Activated T-cell treated with anti-CD3 and anti-CD28 coated beads for 24 hours (primary cell): ENCODE measurements around the gene RNF141.

ENCODE experiments used
- DNase-seq: peaks from one replicate; pipeline ENCODE4 v3.0.0-alpha.2; 2020; ENCODE audit warnings: low read depth

The RNF141 gene

DNA sequence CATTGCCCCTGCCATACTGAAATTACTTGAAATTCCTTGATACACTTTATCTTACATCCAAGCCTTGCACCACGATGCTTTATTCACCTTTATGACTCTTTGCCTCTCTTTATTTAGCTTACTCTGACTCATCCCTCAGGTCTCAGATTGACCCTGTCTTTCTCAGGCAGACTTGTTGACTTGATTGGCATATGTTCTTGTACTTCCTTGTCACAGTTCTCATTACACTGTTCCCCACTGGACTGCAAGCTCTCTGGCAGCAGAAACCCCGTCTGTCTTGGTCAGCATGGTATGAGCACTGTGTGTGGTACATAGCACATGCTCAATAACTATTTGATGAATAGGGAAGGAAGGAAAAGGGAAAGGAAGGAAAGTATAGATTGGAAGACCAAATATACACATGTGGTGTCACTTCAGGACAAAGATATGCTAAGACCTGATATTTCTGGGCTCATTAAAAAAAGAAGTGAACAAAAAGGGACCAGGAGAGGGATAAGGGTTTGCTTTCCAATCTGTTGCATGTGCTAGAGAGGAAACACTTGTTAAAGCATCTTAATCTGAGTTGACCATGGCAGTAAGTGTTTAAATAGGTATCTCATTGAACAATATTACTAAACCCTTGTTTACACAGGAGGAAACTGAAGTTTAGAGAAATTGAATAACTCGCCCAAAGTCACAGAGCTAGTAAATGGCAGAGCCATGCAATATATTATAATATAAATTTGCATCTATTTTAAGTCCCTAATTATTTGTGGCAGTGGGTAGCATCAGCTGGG lies 20.2 kb upstream of the RNF141 start:
- no peak for DNase-seq

DNA sequence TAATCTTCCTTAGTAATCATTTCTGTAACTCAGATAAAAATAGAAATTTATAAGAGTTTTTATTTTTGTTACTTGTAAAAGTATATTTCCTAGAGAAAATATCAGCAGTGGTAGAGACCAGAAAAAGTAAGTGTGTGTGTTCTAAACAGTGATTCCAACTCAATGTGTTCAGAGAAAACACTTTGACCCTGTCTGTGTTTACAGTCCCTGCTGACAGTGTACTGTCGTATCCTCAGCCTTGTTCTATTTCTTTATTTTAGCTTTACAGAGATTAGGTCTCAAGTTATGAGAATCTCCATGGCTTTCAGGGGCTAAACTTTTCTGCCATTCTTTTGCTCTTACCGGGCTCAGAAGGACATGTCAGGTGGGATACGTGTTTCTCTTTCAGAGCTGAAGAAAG lies 17.3 kb upstream of the RNF141 start:
- no peak for DNase-seq

DNA sequence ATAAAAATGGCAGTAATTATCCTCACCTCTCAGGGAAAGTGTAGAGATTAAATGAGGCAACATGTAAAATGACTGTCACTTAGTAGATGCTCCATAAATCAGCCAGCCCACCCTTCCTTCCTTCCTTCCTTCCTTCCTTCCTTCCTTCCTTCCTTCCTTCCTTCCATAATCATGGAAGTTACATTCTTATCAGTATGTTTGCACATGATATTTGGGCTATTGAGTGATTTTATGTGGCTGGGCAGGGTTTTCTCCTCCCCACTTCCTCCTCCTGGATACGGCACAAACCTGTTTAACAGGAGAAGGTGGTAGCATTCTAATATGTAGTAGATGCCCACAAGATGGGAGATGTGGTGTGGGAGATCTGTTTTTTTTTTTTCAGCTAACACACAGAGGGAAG lies 15.6 kb upstream of the RNF141 start:
- DNase-seq, result no peak

DNA sequence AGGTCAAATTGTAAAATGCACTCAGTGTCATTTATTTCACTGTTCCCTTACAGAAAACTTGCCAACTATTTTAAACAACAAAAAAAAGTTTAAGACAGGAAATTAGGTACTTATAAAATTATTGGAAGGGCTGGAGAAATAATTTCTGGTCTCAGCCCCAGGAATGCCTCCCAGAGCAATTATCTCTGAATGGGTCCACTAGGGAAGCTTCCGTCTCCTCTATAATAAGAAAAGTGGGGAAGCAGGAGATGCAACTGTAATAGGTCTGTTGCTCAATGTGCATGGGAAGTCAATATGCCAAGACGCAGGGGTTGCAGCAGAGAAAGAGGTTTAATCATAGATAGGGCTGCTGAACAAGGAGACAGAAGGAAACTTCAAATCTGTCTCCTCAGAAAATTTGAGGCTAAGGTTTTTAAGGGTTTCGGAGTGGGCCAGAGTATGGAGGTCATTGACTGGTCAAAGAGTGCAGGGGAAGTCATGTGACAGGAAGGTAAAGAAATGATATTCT lies 10.9 kb upstream of the RNF141 start:
- no peak for DNase-seq

DNA sequence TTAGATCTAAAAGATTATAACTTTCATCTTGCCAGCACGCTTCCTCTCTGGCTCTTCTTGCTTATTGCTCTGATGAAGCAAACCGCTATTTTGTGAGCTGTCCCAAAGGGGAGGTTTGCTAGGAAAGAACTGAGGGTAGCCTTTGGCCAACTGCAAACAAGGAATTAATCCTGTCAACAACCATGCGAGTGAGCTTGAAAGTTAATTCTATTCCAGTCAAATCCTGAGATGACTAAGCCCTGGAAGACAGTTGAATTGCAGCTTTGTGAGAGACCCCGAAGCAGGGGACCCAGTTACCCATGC lies 10.3 kb upstream of the RNF141 start:
- no peak for DNase-seq

DNA sequence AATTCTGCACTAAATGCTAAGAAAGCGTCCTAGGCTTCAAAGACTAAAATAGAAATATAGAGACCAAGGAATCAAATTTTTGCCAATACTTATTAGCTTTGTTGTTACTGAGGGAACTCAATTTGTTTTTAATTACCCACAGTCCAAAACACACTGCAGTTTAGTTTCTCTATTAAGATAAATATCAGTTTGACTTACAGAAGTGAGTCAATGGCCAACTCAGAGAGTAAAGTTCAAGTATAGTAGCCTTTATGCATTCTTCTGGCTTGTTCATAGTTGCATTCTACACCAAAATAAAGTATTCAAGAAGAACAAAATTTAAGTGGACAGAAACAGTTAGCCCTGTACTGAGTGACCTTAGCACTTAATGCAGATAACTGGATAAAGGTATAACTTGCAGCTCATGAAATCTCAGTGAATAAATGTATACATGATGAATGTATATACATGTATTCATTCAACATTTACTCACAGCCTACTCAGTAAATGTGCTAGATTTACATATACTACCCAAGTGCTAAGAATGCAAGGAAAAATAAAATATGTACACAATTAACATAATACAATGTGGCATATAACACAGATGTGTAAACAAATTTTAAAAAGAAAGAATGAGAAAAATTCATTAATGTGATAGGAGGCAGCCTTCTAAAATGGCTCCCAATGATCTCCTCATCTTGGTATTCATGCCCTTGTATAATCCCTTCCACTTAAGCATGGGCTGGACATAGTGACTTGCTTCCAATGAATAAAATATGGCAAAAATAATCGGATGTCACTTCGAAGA lies 9.7 kb upstream of the RNF141 start:
- no peak for DNase-seq

DNA sequence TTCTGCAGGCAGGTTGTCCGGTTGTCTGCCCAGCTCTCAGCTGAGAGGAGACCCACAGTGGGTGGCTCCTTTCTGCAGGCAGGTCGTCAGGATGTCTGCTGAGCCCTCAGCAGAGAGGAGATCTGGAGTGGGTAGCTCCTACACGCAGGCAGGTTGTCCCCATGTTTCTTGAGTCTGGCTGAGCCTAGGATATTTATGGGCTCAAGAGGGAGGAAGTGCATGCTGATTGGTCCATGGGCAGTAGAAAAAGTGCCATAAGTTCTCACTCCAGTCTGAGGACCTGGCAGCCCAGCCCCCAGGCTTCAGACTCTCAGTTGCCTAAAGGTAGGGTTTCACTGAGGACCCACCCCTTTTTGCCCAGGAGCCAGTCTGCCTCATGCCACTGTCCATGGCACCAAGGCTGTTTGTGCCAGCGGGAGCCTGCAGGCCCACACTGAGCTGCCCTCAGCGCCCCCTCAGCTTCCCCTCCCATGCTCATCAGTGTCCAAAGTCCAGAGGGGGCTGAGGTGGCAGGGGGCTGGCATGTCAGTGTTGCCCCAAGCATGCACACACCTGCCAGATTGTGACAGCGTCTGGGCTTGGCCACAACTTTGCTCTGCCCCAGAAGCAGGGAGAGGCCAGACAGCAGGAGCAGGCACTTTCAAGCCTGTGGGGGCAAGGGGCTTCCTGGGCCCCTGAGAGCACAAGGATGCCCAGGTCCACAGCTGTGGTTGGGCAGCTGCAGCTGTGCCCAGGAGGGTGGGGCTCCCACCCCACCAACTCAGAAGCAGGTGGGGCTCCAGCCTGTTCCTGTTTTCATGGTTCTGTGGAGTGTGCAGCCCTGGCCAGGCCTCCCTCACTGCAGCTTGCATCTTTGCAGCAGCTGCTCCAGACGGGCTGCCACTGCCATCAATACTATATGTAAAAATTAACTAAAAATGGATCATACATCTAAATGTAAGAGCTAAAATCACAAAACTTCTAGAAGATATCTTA lies 3.8 kb upstream of the RNF141 start:
- DNase-seq, result no peak

DNA sequence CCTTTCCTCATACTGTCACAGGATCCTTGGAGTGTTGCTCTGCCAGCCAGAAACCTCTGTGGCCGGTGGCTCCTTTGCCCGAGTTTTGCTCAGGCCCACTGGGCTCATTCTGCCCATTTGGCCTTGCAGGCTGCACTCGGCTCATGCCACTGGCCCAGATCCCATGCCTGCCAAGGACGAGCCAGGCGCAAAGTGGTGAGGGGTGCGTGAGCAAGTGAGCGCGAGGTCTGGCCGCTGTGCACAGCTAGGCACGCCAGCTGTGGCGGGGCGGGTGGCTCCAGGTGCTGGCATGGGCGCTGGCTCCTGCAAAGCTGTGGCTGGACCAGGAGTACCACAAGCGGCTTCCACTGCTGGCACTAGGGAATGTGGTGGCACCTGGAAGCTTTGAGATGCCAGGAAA lies 2.8 kb upstream of the RNF141 start:
- DNase-seq, result no peak

DNA sequence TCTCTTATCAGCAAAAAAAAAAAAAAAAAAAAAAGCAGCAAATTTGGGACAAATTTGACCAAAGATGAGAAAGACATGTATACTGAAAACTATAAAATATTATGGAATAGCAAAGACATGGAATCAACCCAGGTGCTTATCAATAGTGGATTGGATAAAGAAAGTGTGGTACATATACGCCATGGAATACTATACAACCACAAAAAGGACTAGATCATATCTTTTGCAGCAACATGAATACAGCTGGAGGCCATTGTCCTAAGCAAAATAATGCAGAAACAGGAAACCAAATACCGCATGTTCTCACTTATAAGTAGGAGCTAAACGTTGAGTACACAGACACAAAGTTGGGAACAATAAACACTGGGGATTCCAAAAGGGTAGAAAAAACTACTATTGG lies 1.8 kb upstream of the RNF141 start:
- no peak for DNase-seq

DNA sequence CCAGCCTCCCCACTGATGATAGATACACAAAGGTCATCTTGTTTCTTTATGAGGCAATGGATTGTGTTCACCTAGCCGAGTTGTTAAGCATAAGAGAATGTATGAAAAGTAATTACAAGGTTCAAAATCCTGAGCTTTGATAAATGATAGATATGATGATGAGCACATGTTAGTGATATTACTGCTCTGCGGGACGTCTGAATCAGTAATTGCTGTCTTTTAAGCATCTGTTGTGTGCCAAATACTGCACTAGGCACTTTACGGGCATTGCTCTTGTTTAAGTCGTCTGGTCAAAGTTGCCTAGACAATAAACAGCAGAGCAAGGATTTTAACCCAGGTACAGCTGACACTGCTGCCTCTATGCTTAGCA lies 559 bp upstream of the RNF141 start:
- DNase-seq, result no peak

DNA sequence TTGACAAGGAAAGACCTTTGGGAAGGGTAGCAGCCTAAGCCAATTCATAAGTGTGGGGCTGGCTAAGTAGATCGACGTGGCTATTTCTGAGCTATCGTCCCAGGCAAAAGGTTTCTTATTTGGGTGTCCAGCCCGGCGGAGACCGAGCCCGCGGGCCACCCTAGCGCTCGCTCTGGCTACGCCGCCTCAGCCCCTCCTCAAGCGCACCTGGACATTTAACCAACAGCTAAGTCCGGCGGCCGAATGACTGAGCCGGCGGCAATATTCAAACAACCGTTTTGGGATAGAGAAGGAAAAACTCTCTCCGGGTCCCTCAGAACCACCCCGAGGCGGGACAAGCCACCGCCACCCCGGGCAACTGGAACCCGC lies 457 bp downstream of the RNF141 start:
- DNase-seq, result no peak

DNA sequence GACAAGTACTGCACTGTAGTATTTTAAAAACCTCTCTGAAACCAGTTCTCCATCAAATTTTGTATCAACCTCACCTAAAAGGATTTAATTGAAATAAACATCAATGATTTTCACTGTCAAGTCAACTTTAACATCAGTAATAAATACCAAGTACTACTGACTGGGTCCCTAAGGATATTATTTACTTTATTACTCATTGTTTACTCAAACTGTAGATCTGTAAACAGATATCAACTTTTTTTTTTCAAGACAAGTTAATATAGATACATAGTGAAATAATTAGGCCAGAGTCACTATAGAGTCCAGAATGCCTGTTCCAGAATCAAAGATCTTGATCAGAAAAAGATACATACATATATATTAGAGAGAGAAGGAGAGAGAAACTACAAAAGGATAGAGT lies 1.6 kb downstream of the RNF141 start:
- no peak for DNase-seq

DNA sequence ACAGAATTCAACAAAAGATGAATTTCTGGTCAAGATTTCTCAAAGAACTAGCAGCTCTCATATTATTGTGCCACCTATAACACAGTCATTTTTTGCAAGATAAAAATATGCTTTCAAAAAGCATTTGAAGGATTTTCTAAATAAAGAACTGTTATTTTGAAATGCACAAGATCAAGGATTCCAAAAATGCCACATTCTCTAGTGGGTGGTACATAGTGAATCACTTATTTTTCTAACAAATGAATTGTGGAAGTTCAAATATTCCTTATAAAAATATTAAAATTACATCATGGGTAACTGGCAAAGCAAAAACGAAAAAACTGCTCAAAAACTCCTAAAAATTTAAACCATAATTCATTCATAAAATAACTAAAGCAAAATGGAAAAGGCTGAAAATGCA lies 2.1 kb downstream of the RNF141 start:
- no peak for DNase-seq

DNA sequence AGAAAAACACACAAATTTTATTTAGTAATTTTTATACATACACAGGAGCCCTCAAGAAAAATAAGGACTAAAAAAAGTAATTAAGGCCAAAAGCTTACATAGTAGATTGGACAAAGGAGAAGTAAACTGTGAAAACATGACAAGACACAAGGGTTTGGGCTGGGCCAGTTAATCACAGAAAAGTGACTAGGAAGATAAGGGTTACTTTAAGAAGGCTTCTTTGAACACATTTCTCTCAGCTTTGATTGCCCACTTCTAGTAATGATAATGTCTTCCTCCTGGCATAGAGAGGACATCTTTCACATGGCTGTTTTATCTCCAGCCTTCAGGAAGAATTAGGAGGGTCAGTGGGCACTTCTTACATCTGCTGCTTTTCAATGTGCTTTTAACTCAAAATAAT lies 3.4 kb downstream of the RNF141 start:
- no peak for DNase-seq

DNA sequence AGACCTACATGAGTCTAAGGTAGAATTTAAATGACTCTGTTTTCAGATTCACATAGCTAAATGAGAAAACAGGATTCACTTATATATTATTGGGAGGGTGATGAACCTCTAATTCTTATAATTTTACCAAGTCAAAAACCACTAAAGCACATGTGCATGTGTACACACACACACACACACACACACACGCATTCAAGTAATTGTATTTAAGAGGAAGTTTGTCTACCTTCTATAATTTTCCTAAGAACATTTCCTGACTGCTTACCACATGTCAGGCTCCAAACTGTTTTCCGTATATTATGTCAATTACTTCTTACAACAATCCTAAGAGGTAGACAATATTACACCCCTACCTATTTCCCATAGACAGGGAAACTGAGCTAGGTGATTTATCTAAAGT lies 6.7 kb downstream of the RNF141 start:
- DNase-seq, result no peak

DNA sequence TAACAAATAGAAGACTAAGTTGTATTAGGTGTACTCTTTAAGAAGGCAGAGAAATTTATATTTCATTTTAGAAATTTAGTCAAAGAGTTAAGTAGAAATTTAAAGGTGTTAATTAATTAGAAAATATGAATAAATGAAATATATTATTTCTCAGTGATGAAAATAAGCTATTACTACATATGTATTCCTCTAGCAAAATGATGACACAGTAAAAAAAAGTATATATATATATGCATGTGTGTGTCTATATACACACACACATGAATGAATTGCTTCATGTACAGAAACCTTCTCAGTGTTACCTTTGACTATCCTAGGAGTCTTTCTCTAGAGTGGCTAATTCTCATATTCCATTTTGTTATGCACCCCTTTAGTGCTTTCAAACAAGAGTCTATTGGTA lies 7.7 kb downstream of the RNF141 start:
- no peak for DNase-seq

DNA sequence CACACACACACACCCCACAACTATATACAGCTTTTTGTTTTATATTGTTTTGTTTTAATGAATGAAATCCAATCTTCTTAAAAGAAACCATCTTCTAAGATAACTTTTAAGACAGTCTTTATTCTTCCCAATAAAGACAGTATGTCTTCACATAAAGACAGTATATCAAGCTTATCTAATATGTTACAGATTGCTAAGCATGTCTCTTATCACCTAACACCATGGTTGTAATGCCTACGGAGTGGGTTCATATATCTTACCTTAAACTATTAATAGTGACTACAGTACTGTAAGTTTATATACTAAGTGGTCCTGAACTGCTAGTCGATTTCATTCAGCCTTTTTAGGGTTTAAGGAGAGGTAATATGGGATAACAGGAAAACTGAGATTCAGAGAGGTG lies 8.5 kb downstream of the RNF141 start:
- no peak for DNase-seq

DNA sequence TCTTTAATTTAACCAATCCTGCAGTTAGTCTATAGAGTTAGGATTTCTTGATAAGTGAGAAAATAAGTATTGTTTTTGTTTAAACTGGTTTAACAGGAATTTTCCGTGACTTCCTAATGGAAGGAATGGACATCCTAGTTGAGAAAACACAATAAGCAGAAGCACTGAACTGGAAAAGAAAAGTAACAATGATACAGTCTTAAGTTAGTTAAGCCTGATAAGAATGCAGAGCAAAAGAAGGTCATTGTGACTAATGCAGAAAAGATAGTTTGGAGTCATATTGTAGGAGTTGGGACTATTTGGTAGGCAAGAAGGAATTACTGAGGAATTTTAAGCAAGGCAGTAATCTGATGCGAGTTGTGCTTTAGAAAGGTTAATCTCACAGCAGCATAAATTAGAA lies 11.7 kb downstream of the RNF141 start:
- DNase-seq, result no peak

DNA sequence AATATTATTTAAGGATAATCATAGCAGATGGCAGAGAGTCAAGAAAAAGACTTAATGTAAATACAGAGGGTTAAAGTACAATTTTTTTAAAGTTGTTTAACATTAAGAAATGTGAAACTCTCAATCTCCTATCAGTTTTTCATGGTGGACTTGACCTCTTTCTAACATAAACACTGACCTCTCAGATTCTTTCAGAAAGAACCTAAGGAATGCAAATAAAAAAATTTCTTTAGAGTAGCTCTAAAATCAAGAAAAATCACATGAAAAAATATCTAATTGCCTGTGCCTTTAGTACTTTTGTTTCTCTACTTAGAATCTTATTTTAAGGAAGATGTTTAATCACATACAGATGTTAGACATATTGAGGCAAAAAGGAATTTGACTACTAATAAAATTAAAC lies 12.9 kb downstream of the RNF141 start:
- no peak for DNase-seq

DNA sequence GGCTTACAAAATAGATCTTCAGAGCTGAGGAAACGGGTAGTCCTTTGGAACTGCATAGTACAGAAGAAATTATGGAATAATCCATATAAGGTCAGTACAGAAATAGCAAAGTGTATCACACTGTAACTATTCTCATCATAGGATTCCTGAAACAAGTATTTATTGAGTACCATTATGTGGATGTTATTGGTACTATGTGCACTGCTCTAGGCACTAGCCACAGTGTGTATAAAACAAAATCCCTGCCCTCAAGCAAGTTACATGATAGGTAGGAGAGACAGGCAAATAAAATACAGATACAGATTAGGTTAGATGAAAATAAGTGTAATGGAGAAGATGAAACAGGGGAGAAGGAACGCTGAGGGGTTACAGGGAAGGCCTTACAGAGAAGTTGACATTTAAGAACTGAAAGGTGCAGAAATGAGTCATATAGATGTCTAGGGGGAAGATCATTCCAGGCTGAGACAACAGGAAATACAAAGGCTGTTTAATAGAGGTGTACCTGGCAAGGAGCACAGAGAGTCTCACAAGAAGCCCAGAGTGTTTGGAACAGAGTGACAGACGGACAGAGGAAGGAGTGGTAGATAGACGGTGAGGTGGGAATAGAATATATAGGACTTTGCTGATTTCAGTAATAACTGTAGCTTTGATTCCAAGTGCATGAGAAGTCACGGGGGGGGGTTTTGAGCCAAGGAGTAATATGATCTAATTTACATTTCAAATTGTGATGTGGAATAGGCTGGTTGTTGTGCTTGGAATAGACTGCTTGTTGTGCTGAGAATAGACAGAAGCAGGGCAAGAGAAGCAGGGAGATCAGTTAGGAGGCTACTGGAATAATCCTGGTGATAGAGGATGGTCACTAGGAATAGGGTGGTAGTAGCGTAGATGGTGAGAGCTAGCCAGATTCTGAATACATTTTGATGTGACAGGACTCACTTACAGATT lies 13.7 kb downstream of the RNF141 start:
- DNase-seq, result no peak

DNA sequence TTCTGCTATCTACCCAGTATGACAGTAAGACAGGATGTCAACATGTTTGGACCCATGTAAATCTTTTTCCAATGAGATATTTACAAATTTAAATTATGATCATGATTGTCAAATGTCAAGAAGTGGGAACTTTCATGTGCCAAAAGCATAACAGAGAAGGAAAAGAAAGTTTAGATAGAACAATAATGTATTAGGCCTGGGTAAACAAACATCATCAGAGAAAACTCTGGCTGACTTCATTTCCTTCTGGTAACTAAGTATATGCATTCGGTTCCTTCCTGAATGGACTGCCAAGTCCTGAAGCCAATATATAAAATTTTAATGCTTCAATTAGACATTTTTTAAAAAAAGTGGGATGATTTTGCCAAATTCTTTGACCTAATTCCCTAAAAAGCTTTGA lies 16.5 kb downstream of the RNF141 start:
- no peak for DNase-seq

DNA sequence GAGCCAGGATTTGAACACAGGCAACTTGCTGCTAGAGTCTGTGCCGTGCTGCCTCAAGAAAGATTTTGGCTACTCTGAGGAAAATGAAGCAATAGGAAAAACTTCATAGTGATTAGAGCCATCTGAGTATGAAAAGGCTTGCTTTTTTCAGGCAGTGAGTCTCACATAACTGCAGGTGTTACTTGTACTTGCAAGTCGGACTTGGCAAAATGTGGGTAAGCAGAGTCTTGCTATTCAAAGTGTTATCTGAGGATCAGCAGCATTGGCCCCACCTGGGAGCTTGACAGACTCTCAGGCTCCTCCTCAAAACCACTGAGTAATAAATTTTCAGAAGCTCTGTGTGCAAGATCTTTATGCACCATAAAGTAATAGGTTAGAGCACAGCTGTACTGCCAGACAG lies 18.1 kb downstream of the RNF141 start:
- DNase-seq, result no peak
